ENCODE data around the gene TIMM23.
"Not testable (repeated sequence)": the region's sequence is repeated elsewhere in the genome, so short reads cannot be mapped to it uniquely, and the experiment has no call there.

The TIMM23 gene, protein sequence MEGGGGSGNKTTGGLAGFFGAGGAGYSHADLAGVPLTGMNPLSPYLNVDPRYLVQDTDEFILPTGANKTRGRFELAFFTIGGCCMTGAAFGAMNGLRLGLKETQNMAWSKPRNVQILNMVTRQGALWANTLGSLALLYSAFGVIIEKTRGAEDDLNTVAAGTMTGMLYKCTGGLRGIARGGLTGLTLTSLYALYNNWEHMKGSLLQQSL

DNA sequence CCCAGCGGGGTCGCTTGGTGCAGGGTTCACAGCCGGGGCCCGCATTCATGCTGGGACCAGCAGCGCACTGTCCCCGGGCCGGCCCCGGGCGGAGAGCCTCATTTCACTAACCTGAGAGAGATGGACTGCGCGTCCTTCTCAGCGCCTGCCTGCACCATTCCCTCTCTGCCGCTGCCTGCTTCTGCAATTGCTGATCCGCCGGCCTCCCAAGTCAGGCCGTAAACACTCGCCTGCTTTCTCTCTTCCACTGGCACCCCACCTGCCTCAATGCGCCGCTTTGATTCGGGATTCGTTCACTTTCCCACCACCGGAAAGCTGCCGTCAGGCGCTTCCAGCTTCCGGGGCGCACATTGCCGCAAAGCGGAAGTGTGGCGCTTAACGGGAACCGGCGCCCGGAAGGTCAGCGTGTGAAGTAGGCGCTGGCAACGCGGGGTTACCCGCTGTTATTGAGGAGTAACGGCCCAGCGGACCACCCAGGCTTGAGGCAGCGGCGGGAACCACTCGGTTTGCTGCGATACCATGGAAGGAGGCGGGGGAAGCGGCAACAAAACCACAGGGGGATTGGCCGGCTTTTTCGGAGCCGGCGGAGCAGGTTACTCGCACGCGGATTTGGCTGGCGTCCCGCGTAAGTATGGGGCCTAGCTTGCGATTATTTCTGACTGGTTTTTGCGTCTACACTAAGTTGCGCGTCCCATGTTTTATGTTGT, at the start of gene TIMM23:
TIMM23 (plus strand) TSS at position 384 of the 707 bp plus-strand sequence; CDS start at position 520, 136 bp downstream.
- peak; percentile 89 for DNase-seq

DNA sequence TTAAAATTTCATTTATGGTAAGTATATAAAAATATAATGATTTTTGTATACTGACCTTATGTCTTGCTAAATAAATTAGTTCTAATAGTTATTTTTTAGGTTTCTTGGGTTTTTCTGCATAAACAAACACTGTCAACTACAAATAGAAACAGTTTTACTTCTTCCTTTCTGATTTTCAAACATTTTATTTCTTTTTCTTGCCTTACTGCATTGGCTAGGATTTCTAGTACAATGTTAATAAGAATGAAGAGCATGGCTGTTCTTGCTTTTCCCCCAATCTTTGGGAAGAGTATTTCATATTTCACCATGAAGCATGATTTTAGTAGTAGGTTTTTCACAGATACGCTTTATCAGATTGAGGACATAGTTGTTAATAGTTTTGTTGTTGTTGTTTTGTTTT, 45.5 kb upstream of the TIMM23 start:
- not testable (repeated sequence) for DNase-seq

DNA sequence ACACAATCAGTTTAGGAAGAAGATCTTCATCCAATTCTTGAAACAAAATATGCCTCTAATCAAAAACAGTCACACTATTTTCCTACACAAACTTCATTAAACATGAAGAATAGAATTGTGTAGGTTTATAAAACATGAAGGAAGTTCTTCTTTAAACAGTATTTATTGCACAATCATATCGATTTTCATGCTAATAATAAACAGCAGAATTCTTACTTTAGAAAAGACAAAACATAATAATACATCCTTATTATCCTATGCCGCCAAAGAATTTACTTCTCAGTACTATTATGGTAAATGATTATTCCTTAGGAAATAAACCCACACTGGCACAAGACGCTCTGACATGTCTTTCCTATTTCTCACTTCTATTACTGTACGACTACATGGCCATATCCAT, 41.0 kb upstream of the TIMM23 start:
- not testable (repeated sequence) for DNase-seq

DNA sequence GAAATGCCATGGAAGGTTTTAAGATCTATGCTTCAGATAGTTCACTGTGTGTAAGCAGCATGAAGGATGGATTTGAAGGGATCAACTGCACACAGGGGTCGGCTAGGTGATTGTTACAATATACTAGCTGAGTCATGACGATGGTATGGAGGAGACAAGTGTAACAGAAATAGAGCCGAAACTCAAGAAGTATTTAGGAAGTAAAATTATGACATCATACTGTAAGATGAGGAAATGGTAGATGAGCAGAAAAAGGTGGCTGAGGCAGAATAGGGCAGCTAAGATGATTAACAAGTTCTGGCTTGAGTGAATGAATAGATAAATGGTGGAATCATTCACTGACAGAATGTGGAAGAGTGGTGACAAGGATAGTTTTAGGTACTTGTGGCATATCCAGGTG, 37.5 kb upstream of the TIMM23 start:
- not testable (repeated sequence) for DNase-seq

DNA sequence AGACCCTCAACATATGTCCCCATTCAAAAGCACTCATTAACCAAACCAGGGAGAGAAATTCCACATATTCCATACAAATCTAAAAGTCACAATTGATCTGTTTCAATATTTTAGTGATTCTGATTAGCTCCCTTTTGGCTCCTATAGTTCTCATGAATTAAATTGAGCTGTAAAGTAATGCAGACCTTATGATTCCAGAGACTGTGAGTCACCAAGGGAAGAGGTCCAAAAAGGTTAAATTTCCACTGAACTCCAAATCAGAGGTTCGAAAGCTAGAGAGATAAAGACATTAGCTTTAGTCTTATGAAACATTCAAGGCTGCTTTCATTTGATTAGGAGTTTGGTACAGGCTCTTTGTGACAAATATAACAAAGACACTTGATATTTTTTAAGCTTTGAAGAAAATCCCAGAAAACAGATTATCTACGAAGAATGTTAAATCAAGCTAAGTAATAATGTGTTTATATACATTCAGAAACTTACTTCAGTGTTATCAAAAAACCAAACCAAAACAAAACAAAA, 33.1 kb upstream of the TIMM23 start:
- not testable (repeated sequence) for DNase-seq

DNA sequence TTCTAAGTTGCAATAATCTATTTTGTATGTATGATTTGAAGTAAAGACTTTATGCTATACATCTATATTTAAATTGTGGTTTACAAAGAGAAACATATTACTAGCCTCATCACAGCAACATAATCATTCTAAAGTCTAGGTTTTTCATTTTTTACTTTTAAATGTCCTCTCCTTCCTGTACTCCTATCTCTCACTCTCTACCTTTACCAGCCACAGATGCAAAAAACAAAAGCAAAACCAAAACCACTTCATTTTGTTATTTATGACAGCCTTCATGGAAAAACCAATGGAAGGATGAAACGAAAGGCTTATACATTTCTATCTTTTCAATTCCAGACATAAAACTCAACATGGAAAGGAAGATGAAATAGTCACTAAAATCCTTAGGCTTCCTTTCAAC, 31.1 kb upstream of the TIMM23 start:
- DNase-seq: not testable (repeated sequence)

DNA sequence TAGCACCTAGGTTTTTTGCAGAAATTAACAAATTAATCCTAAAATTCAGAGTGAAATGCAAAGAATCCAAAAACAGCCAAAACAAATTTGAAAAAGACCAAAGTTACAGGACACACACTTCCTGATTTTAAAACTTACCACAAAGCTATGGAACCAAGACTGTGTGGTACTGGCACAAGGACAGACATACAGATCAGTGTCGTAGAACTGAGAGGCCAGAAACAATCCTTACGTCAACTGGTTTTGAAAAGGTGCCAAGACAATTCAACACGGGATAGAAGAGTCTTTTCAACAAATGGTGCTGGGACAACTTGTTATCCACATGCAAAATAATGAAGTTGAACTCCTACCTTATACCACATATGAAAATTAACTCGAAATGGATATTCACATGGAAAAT, 26.8 kb upstream of the TIMM23 start:
- not testable (repeated sequence) for DNase-seq

DNA sequence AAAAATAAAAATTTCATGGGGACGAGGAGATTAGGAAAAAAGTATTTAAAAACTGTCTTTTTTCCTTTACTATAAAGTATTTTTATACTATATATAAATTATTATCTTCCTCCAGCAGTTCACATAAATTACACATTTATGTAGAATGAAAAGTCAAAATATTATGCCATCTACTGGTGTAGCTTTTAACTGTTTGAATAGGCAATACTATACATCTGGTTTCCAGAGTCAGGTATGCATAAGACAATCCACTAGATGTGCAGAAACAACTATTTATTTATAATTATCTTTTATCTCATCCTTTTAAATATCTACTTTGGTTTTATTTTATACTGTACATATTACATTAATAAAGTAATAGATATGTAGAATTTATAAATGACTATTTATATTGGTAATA, 24.9 kb upstream of the TIMM23 start:
- not testable (repeated sequence) for DNase-seq

DNA sequence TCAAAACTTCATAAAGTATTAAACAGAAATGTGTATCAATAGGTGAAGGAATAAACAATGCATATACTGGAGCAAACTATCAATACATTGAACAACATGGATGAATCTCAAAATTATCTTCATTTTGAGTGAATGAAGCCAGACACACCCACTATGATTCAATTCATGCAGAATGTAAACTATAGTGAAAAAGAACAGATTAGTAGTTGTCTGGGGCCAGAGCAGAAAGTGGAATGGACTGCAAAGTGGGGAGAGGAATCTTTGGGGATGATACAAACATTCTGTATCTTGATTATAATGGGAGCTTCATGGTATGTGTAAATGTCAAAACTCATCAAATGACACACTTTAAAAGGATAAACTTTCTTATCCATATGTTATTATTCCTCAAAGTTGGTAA, 23.5 kb upstream of the TIMM23 start:
- DNase-seq: not testable (repeated sequence)

DNA sequence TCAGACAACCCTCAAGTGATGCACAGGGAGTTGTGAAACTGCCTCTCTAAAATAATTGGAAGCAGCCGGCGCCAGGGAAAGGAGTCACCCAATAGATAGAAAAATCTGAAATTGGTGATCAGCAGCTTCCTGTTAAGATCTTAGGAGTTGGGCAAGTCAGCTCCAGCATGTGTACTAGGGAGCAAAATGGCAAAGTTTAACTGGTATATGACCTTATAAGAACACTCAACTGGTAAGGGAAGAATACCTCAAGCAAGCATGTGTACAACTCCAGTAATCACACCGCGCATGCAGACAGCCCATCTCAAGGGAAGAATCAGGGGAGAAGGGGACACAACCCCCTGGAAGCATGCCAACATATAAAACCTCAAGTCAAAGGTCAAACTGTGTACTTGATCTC, 17.9 kb upstream of the TIMM23 start:
- not testable (repeated sequence) for DNase-seq

DNA sequence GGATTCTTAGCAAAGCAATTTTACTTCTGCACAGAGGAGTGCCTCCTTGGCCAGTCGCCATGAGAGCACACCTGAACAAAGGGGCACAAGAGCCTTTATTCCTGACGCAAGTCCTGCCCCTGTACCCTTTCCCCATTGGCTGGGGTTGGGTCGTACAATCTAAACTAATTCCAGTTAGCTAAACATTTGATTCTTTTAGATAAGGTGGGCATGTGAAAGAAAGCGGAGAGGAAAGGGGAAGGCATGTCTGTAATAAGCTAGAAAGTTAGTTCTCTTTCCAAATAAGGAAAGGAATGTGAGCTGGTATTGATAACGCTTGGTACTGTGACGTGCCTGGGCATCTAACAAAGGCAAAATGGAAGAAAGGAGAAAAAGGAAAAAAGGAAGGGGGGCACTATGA, 15.7 kb upstream of the TIMM23 start:
- not testable (repeated sequence) for DNase-seq

DNA sequence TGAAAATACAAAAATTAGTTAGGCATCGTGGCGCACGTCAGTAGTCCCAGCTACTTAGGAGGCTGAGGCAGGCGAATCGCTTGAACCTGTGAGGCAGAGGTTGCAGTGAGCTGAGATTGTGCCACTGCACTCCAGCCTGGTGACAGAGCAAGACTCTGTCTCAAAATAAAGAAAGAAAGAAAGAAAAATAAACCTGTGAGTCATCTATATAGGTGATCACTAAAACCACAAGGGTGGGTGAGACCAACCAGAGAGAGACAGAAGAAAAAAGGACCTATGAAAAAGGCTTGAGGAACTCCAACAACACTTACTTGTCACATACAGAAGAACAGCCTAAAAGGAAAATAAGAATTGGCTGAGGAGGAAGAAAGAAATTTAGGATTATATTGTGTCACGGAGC, 14.4 kb upstream of the TIMM23 start:
- DNase-seq: not testable (repeated sequence)

DNA sequence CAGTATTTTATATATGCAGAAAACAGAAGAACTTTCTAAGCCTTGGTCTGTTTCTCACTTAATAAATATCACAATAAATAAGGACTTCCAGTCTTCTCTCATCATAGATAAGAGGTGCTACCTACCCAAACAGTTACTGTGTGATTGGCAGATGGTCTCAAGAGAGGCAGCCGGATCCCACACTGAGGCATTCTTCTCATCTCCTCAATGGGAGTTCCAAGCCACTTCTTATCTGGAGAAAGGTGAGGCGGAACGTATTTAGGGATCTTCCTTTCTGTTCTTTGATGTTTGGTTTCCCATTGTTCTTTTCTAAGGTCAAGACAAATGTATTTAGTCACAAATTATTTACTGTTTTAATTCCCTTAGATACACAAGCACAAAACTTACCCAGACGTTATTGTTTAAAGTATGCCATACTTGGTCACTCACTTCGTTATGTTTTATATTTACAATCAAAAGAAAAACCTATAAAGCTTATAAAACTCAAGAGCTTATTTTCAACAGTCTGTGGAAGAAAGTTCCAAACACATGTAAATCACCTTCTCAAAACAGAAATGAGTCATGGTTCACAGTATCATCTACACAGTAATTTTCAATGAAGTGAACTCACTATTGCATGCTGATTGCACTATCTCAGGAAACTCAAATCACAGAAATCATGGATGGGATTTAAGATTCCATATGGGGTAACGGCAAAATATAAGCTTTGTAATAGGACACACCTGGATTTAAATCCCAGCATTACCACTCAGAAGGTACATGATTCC, 9.4 kb upstream of the TIMM23 start:
- not testable (repeated sequence) for DNase-seq

DNA sequence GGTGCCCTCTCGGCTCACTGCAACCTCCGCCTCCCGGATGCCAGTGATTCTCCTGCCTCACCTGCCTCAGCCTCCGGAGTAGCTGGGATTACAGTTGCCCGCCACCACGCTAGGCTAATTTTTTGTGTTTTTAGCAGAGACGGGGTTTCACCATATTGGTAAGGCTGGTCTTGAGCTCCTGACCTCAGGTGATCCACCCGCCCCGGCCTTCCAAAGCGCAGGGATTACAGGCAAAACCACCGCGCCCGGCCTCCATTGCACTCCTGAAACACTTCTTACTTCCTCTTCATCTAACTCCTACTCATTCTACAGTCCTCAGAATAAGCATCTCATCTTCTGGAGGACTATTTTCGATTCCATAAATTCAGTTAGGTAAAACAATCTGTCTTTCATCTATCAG, 1.3 kb upstream of the TIMM23 start:
- not testable (repeated sequence) for DNase-seq

DNA sequence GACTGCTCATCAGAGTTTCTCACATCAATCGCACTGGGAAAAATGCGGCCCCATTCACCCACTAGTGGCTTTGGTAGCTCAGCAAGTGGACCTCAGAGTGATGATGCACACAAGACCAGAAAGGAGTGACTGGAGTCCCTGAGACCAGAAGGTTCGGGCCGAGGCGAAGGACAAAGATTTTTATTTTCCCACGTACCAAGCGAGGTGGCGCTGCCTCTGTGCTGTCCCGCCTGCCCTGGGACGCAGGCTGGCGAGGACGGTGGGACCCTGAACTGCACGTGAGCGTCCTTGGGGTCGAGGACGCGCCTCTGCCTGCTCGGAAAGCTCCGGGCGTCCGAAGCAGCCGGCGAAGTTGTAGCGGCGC, 565 bp upstream of the TIMM23 start:
- peak; percentile 1 for DNase-seq

DNA sequence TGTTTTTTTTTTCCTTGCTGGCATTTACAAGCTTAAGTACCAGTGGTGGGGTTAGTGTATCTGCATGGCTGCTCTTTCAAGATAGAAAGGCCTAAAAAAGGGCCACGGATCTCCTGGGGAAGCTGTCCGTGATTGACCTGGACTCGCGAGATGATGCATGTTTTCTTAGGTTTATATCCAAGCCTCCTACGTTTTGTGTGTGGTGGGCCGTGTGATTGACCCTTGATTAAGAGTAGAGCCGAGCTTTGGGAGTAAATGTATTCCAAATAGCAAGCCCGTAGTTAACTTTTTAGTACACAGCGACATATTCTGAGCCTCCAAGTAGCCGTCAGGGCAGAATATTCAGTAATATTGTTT, 502 bp downstream of the TIMM23 start:
- not testable (repeated sequence) for DNase-seq

DNA sequence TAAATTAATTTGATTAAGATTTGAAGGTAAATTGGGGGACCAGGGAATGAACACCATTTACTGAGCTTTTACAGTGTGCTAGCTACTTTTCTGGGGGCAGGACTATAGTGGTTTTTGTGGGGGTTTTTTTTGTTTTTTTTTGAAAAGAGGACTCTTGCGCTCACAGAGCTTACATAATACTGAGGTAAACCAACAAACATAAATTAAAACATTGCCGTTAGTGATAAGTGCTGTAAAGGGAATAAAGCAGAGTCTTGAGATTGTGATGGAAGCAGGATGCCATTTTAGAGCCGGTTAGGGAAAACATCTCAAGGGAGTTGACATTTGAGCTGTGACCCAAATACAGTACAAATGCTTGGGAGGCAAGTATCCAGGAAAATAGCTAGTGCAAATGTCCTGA, 1.8 kb downstream of the TIMM23 start:
- not testable (repeated sequence) for DNase-seq

DNA sequence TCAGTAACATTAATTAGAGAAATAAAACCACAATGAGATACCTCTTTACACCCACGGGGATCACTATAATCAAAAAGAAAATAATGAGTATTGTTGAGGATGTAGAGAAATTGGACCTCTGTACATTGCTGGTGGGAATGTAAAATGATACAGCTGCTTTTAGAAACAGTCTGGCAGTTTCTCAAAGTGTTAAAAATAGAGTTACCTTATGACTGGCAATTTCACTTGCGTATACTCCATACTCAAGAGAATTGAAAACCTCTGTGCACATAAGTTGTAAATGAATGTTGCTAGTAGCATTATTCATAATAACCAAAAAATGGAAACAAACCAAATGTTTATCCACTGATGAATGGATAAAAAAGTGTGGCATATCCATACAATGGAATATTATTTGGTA, 6.3 kb downstream of the TIMM23 start:
- DNase-seq: not testable (repeated sequence)

DNA sequence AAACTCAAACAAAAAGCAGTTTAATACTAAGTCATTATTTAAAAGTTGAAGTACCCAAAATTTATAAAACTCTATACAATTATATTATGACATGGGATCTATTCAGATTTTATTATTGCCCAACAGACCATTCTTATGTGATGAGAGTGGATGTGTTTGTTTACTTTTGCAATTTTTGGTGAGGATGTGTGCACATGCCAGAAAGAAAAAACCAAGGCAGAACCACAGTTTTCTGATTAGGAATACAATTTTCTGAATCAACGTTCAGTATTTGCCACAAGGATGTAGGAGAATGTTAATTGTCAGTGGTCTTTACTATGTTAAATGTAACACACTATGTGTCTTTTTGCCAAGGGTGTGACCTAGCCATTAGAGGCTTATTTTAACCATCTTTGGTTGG, 9.1 kb downstream of the TIMM23 start:
- DNase-seq: not testable (repeated sequence)

DNA sequence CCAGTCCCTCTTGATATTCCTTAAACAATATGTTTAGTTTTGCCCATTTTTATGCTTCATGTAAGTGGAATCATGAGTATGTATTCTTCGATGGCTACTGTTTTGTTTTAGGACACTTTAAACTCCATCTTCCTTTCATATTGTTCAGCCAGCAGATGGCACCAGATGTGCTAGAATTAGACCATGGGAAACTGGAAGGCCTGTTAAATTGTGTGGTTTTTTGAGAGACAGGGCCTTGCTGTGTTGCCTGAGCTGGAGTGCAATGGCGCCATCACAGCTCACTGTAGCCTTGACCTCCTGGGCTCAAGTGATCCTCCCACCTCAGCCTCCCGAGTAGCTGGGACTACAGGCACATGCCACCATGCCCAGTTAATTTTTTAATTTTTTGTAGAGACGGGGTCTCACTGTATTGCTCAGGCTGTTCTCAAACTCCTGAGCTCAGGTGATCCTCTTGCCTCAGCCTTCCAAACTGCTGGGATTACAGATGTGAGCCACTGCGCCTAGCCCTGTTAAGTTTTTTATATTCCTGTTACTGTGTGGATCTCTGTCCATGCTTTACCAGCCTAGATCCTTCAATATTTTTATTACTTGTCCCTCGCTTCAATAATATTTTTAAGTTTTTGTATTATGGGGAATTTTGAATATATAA, 11.4 kb downstream of the TIMM23 start:
- peak; percentile 73 for DNase-seq

DNA sequence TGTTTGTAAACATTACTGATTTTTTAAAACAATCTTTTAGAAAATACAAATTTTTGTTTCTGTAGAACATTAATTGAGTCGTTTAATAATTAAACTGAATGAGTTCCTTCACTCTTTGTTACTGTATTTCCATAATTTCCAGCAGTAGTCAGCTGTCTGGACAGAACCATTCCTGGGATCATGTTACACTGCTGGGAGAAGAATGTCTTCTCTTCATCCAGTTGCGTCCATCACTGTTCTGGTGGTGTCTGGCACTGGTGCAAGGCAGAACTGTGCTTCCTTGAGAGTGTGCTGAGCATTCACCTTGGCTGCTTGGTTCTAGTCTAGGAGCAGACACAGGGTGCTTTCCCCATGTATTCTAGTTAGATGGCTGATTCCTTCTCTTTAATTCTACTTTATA, 12.2 kb downstream of the TIMM23 start:
- not testable (repeated sequence) for DNase-seq

DNA sequence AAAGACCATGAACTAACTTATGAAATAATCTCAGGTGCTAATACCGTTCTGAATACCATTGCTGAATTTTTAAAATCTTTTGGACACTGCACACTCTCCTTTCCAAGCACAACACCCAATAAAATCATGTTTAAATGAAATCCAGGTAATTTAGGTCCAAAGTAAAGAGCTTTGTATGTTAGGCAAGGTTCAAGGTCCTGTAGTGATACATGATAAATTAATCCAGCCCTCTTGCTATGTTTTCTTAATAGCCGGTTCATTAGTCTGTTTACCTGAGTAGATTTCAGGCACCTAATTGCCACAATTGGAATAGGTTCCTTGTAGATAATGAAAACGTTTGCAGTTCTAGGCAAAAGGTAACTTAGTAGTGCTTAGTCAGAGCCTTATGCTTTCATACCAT, 13.3 kb downstream of the TIMM23 start:
- not testable (repeated sequence) for DNase-seq

DNA sequence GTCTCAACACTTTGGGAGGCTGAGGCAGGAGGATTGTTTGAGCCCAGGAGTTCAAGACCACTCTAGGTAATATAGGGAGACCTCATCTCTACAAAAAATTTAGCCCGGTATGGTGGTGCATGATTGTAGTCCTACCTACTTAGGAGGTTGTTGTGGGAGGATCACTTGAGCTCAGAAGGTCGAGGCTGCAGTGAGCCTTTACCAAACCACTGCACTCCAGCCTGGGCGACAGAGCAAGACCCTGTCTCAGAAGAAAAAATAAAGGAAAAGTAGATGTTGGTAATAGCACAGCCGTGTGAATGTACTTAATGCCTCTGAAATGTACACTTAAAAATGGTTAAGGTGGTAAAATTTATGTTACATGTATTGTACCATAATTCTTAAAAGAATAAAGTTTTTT, 25.3 kb downstream of the TIMM23 start:
- DNase-seq: no peak

All from CD4-positive, alpha-beta T cell treated with Interleukin-17A for 1 hour (primary cell).